ENCODE measurements around the gene MTM1.
A peak's percentile ranks its signal among the peaks of the same experiment; 100 is the strongest.

The MTM1 gene

DNA sequence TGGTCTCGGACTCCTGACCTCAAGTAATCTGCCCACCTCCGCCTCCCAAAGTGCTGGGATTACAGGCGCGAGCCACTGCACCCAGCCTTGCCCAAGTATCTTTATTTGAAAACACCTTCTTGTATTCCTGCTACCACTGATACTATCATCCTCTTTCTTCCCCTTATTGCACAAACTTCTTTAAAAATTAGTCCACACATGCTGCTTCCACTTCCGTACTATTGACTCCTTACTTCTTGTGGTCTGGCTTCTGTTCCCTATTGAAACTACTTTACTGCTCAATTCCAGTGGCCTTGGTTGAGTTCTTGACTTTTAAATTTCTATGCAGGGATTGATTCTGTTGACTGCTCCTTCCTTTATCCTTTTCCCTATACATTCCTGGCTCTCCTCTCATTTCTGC is 38.8 kb downstream of the MTM1 start:
- no peak for DNase-seq

GRCh38 chrX:150610043-150610442 is 41.6 kb downstream of the MTM1 start:
- no peak for DNase-seq

DNA sequence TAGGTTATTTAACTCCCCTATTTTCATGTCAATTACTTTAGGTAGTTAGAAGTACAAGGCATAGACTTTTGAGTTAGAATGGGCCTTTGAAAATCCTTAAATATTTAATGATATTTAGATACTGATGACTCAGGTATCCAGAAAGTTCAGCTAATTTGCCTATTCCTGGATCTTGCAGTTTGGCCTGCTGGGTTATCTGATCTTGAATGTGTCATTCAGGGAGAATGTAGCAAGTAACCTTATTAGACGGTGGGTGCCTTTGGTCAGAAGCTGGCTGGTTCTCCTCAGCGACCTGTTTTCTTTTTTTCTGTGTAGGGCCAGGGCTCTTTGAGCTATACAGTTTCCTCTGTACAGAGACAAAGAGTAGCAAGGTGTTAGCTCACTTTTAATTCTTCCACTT is 42.0 kb downstream of the MTM1 start:
- no peak for DNase-seq

GRCh38 chrX:150615356-150615755 is 46.9 kb downstream of the MTM1 start:
- DNase-seq = no peak

DNA sequence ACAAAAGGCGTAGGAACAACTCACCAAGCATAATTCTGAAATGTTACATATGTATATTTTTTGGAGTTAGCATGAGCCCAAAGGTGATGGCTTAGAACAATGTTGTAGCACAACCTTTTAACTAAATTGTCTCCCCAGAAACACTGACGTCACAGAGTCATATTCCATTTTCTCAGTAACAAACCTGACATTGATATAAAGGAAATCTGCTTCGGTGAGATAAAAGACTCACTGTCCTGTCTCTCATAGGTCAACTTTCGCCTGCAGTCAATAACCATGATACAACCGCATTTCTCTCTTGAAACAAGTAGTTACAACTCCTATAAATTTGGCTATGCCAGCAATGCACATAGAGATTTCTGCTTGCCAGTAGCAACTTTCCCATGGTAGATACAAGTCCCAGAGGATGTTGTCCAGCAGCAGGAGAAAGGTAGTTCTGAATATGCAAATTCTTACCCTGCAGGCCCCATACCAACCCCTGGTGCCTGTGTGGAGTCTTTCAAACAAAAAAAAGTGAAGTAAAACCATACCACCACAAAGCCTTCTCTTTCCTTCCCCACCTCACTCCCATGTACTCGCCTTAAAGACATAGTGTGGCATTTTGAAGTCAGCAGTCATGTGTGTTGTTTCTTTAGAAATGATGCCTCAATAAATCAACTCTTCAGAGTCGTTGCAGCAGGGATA is 47.9 kb downstream of the MTM1 start:
- DNase-seq = no peak

GRCh38 chrX:150616863-150617198 is 48.4 kb downstream of the MTM1 start:
- DNase-seq = no peak

- DNase-seq = no peak
These were observed 53.2 kb downstream of the MTM1 start for GRCh38 chrX:150621652-150622051.

- DNase-seq = no peak
These were observed 55.2 kb downstream of the MTM1 start for GRCh38 chrX:150623583-150623982.

DNA sequence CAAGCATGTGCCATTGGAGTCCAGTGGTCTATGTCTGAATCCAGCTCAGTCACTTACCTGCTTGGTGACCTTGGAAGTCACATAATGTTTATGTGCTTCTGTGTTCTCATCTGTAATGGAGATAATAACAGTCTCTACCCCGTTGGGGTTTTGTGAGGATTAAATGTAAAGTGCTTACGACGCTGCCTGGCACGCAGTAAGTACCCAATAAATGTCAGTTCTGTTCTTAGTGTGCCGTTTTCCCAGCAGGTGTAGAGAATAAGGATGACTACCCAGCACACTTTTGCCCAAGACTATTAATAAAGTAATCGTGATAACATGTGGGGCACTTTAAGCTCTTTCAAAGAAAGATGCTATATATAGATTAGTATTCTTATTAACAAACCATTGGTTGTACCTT is 56.7 kb downstream of the MTM1 start:
- DNase-seq = no peak

DNA sequence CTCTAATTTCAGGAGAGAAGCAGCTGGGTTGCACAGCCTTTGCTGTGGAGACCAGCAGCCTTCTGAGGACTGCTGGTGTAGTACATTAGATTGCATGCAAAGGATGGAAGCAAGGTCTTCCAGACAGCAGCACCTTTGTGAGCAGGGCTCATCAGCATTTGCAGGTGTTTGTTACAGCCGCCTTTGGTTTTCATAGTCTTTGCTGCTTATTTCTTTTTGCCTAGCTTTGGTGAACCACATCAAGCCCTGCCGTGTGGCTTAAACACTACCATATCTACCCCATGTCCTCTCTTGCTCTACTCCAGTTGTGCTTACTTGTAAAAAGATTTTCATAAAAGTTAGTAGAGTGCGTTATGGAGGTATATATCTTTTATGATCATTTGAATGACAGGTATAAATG is 57.5 kb downstream of the MTM1 start:
- DNase-seq = no peak

DNA sequence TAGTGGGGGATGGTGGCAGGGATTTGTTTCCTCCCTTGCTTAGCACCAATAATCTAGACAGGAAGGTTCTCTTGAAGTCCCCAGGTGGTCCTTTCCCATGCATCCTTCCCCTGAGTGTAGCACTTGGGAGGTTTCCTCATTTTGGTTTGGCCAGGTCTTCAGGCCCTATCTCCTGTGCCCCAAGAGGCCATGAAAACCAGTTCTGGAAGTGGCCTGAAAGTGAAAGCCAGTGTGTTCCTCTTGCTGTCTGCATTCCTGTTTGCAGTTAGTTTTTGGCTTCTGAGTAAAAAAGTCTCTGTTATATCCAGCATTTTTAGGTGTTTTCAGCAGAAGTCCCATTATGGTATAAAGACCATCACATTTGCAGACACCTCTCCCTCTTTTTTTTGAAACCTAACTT is 59.5 kb downstream of the MTM1 start:
- peak in 1 of 2 donors; percentile 4 for DNase-seq

DNA sequence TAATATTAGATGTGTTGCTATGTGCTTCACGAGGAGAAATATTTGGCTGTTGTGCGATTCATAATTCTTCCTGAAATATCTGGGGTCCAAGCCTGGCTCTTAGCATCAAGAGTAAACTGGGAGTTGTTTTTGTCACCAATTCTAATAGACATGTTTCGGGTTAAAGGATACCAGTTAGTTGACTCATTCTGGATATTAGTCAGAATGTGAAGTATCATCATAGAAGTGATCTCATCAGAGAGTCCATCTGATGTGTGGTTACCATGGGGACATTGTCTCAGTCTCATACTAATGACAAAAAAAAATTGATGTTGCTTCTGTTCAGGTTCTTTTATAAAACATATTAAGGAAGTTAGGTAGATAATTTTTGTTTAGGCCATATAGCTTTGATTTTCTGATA is 67.5 kb downstream of the MTM1 start:
- DNase-seq = peak in 1 of 2 donors; percentile 1

DNA sequence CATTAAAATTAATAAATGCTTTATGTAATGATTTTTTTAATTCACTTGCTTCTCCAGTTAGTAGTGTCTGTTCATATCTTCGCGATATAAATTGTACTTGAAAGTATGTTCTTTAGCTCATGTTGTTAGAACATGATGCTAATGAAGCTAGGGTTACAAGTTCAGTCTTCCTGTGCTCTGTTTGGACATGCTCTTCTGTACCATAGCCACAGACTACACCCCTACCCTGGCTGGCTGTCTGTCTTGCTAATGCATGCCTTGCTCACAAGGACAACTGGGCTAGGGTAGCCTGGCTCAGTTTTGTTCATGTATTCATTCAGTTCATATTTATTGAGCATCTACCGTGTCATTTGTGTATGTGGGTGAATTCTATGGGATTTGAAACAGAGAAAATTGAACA is 74.0 kb downstream of the MTM1 start:
- no peak for DNase-seq

DNA sequence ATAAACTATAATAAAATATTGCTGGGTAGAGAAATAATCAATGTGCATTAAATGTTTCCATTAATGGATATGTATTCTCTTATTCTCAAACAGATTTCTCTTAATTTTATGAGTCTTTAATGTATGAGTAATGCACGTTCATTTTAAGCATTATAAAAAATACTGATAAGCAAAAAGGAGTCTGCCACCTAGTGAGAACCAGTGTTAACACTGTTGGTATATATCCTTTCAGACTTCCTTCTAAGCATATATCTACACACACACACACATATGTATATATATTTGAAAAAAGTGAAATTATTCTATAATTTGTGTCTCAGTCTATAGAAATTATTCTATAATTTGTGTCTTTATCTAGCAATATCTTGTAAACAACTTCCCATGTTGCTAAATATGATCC is 74.8 kb downstream of the MTM1 start:
- no peak for DNase-seq

DNA sequence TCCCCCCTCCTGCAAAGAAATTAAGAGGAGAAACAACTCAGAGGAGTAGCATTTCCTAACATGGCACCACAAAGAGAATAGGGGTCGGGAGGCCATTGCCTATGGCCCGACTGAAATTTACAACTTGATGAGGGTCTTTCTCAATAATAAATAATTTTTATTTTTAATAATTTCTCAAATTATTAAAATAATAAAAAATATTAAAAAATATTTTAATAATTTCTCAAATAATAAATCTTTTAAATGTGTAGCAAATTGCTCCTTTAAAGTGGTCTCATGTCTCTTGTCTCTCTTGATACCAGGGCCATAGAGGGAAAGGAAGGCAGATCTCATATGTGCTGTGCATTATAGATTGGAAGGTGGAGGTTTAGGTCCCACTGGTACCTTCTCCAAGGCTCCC is 75.5 kb downstream of the MTM1 start:
- no peak for DNase-seq

GRCh38 chrX:150644422-150644821 is 76.0 kb downstream of the MTM1 start:
- no peak for DNase-seq

DNA sequence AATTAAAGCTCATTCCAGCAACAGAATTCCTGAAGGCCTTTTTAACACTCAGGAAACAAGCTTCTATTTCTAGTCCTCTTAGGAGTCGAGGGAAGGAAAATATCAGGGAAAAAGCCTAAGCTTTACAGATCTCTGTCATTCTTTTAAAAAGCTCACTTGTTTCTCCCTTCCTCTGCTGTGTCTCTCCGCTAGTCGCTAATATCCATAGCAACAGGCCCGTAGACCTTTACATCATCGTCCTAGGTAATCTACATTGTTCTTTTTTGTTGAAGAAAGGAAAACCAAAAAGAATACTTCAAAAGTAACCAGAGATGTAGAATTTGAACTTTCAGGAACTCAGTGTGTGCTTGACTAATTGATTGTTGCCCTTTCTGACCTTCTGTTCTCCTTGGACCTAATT is 78.9 kb downstream of the MTM1 start:
- no peak for DNase-seq

- DNase-seq = no peak
These were observed 80.0 kb downstream of the MTM1 start for GRCh38 chrX:150648296-150648940.

- DNase-seq = no peak
These were observed 80.9 kb downstream of the MTM1 start for GRCh38 chrX:150649096-150649870.

DNA sequence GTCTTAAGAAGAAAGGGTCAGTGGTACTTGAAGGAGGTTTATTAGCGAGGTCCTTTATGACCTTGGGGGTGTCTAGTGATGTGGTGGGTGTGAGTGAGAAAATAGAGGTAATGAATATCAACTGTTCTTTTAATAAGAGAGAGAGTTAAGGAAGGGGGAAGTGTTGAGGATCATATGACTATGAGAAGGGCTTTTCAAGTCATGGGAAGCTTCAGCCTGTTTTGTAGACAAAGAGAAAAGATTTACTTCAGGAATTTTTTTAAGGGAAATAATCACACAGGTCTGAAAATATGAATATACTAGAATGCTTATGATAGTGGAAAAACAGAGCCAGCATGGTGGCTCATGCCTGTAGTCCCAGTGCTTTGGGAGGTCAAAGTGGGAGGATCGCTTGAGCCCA is 83.5 kb downstream of the MTM1 start:
- no peak for DNase-seq

DNA sequence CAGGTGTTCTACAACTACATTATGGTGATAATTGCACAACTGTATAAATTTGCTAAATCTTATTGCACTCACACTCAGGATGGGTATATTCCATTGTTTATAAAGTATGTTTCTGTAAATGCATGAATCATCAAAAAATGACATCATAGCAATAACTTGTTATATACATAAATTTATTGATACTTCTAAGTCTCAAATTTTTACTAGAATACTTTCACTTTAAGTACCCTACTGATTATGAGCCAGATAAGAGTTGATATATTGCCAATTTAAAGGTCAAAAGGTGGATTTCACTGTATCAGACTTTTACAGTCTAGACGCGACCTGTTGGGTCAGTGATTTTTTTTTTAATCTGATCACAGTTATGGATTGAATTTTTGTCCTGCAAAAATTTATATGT is 87.4 kb downstream of the MTM1 start:
- DNase-seq = no peak

- DNase-seq = no peak
These were observed 94.7 kb downstream of the MTM1 start for GRCh38 chrX:150663073-150663472.

DNA sequence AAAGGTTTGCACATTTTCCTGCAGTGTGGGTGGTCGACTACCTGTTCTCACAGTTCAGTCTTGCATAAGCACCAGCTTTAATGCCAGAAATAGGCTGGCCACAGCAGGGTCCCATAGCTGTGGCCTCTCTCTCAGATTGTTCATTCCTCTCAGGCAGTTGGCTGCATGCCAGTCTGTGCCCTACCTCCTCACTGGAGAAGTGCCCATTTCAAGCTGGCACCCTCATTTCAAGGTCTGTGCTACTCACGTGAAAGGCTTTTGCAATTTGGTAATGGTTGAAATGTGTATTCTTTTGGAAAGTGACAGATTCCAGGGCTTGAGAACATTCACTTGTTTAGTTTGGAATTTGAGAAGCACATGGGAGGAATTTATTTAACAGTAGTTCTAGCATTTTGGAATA is 95.9 kb downstream of the MTM1 start:
- no peak for DNase-seq

GRCh38 chrX:150676221-150676620 is 107.8 kb downstream of the MTM1 start:
- DNase-seq = no peak

Data from CD4-positive, alpha-beta T cell treated with Interleukin-1 beta for 1 hour (primary cell).